Measurements from ENCODE around the gene NXN. TPM values are rescaled to one million over a fixed set of nuclear protein-coding genes. Genes with fewer than 3 reads are reported as not detected.

The NXN gene
- total RNA-seq, 1 donor from 2014 or later: 177 TPM

- Mint-ChIP-seq H3K9me3 (ENCODE audit: unreplicated experiment) (peaks cover 14% of the 10 kb centered on the region), H3K4me1 (ENCODE audit: low read depth, unreplicated experiment) (peaks cover 34% of the 10 kb centered on the region), H3K27ac (ENCODE audit: unreplicated experiment) (no peak overlapping the region), H3K36me3 (ENCODE audit: unreplicated experiment) (no peaks in the 10 kb centered on the region), H3K27me3 (ENCODE audit: unreplicated experiment) (peaks cover 11% of the 10 kb centered on the region), H3K4me3 (ENCODE audit: unreplicated experiment) (no peak overlapping the region)
- DNase-seq: no peak
- TF ChIP-seq, protein P1, sequence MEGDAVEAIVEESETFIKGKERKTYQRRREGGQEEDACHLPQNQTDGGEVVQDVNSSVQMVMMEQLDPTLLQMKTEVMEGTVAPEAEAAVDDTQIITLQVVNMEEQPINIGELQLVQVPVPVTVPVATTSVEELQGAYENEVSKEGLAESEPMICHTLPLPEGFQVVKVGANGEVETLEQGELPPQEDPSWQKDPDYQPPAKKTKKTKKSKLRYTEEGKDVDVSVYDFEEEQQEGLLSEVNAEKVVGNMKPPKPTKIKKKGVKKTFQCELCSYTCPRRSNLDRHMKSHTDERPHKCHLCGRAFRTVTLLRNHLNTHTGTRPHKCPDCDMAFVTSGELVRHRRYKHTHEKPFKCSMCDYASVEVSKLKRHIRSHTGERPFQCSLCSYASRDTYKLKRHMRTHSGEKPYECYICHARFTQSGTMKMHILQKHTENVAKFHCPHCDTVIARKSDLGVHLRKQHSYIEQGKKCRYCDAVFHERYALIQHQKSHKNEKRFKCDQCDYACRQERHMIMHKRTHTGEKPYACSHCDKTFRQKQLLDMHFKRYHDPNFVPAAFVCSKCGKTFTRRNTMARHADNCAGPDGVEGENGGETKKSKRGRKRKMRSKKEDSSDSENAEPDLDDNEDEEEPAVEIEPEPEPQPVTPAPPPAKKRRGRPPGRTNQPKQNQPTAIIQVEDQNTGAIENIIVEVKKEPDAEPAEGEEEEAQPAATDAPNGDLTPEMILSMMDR (IDR thresholded peaks at IDR 0.05; ENCODE audit: partially characterized antibody, unreplicated experiment): no peak
Observed at GRCh38 chr17:888998-889441, 90.6 kb downstream of the NXN start.

- peak overlapping the region; percentile 10 for H3K27ac Mint-ChIP-seq (ENCODE audit: unreplicated experiment)
- peaks cover 15% of the 10 kb centered on the region for H3K9me3 Mint-ChIP-seq (ENCODE audit: unreplicated experiment)
- H3K4me3 Mint-ChIP-seq (ENCODE audit: unreplicated experiment): no peak overlapping the region
- TF ChIP-seq, protein P1 (IDR thresholded peaks at IDR 0.05; ENCODE audit: partially characterized antibody, unreplicated experiment): no peak
- peaks cover 16% of the 10 kb centered on the region for H3K27me3 Mint-ChIP-seq (ENCODE audit: unreplicated experiment)
- H3K4me1 Mint-ChIP-seq (ENCODE audit: low read depth, unreplicated experiment): peaks cover 37% of the 10 kb centered on the region
- DNase-seq: no peak
- no peaks in the 10 kb centered on the region for H3K36me3 Mint-ChIP-seq (ENCODE audit: unreplicated experiment)
Observed at GRCh38 chr17:887551-888209, 91.9 kb downstream of the NXN start.

DNA sequence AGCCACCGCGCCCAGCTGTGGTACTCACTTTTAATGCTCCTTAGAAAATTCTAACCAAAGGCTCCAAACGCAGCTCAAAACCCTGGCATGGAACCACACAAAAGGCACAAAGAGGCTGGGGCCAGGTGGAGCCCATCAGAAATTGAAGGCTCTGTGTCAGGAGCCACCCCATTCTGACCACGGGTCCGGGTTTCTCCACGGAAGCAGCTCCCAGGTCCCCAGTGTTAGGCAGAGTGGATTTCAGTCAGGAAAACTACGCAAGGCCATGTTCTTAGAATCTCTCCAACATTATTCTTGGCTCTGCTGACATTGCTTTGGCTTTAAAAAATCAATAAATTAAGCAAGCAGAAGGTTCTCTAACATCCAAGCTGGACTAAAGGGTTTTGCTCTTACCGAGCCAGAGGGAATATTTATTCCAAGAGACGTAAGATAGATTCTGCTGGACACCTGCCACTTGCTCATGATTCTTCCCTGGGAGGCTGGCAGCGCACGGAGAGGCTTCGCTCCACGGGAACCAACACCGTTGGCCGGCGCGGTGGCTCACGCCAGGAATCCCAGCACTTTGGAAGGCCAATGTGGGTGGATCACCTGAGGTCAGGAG is 93.5 kb downstream of the NXN start:
- peaks cover 13% of the 10 kb centered on the region for H3K9me3 Mint-ChIP-seq (ENCODE audit: unreplicated experiment)
- peaks cover 13% of the 10 kb centered on the region for H3K27me3 Mint-ChIP-seq (ENCODE audit: unreplicated experiment)
- DNase-seq: no peak
- H3K36me3 Mint-ChIP-seq (ENCODE audit: unreplicated experiment): no peaks in the 10 kb centered on the region
- H3K4me1 Mint-ChIP-seq (ENCODE audit: low read depth, unreplicated experiment): peaks cover 37% of the 10 kb centered on the region
- H3K4me3 Mint-ChIP-seq (ENCODE audit: unreplicated experiment): no peak overlapping the region
- TF ChIP-seq, protein P1 (IDR thresholded peaks at IDR 0.05; ENCODE audit: partially characterized antibody, unreplicated experiment): no peak
- H3K27ac Mint-ChIP-seq (ENCODE audit: unreplicated experiment): no peak overlapping the region

DNA sequence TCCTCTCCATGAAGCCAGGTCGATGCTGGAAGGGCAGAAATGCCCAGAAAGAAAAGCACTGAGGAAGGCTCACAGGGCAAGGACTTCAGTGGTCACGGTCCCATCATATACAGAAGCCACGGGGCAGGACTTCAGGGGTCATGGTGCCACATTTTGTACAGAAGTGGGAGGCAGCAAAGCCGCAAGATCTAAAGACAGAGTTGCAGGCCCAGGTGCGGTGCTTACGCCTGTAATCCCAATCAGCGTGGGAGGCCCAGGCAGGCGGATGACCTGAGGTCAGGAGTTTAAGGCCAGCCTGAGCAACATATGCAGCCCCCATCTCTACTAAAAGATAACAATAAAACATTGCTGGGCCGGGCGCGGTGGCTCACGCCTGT is 96.0 kb downstream of the NXN start:
- Mint-ChIP-seq H3K27ac (ENCODE audit: unreplicated experiment) (peak overlapping the region; percentile 70), H3K4me3 (ENCODE audit: unreplicated experiment) (no peak overlapping the region)

More for the DNA sequence above, 96.0 kb downstream of the NXN start:
- TF ChIP-seq, protein P1 (IDR thresholded peaks at IDR 0.05; ENCODE audit: partially characterized antibody, unreplicated experiment): no peak
- Mint-ChIP-seq H3K27me3 (ENCODE audit: unreplicated experiment) (peaks cover 10% of the 10 kb centered on the region), H3K4me1 (ENCODE audit: low read depth, unreplicated experiment) (peaks cover 39% of the 10 kb centered on the region), H3K9me3 (ENCODE audit: unreplicated experiment) (peaks cover 13% of the 10 kb centered on the region), H3K36me3 (ENCODE audit: unreplicated experiment) (no peaks in the 10 kb centered on the region)
- no peak for DNase-seq

Data from glutamatergic neuron (in vitro differentiated cells).